ENCODE results near the gene NFYC.

NFYC gene

DNA sequence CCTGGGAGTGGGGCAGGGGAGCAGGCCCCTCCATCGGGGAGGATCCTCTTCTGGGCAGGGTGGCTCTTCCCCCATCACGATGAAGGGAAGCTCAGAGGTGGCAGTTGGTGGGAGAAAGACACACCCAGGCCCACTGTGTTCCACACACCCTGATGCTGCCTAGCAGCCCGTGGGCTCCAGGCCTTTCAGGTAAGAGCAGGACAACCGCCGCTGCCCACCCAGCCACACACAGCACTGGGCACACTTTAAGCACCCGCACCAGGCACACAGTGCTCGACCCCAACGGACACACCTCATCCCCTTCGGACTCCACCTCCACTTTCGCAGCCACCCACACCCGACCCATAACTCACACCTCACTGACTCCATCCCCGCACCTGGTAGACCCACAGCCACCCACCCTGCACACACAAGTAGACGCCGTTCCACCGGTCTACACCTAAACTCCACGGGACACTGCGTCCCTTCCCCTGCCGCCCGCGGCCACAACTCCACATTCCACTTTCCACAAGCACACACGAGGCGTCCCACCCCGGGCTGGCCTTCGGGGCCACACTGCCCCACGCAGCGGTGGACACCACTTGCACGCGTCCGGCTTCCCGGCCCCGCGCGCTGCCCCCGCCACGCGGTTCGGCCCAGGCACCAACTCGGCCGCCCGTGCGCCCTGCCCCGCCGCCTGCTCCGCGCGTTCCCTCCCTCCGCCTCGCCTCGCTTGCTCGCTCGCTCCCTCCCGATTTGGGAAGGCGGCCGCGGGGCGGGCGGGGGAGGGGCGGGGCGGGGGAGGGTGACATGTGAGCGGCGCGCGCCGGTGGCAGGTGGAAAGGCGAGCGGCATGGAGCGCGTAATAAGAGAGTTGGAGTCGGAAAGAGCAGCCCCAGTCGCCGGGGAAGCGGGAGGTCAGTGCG is 91.7 kb downstream of the NFYC start, which contains the start of gene KCNQ4:
Gene KCNQ4, plus strand, starts transcription at position 787 of the 905 bp plus-strand sequence. CDS start 307 bp downstream, outside the sequence.
- TF ChIP-seq, protein P1, sequence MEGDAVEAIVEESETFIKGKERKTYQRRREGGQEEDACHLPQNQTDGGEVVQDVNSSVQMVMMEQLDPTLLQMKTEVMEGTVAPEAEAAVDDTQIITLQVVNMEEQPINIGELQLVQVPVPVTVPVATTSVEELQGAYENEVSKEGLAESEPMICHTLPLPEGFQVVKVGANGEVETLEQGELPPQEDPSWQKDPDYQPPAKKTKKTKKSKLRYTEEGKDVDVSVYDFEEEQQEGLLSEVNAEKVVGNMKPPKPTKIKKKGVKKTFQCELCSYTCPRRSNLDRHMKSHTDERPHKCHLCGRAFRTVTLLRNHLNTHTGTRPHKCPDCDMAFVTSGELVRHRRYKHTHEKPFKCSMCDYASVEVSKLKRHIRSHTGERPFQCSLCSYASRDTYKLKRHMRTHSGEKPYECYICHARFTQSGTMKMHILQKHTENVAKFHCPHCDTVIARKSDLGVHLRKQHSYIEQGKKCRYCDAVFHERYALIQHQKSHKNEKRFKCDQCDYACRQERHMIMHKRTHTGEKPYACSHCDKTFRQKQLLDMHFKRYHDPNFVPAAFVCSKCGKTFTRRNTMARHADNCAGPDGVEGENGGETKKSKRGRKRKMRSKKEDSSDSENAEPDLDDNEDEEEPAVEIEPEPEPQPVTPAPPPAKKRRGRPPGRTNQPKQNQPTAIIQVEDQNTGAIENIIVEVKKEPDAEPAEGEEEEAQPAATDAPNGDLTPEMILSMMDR (IDR thresholded peaks at IDR 0.05; ENCODE audit: insufficient read depth, missing control alignments): no peak
- FAIRE-seq: no peak
- no peak for DNase-seq (ENCODE audit: insufficient read length, low spot score)

DNA sequence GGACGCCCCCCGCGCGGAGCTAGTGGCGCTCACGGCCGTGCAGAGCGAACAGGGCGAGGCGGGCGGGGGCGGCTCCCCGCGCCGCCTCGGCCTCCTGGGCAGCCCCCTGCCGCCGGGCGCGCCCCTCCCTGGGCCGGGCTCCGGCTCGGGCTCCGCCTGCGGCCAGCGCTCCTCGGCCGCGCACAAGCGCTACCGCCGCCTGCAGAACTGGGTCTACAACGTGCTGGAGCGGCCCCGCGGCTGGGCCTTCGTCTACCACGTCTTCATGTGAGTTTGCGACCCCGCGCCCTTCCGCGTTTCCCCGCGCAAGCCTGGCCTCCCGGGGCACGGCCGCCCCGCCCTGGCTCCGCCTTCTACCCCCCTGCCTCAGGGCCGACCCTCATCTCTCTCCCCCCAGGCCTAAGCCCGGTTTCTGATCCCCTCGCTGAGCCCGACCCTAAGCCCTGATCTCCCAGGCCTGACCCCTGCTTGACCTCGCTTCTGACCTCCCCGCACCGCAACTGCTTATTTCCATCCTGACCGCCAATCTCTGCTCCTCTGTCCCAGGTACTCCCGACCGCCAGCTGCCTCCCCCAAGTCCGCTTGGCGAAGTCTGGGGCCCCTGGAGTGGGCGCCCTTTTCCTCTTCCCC is 92.8 kb downstream of the NFYC start:
- FAIRE-seq: no peak
- TF ChIP-seq, protein P1 (IDR thresholded peaks at IDR 0.05; ENCODE audit: insufficient read depth, missing control alignments): no peak
- DNase-seq (ENCODE audit: insufficient read length, low spot score): no peak

DNA sequence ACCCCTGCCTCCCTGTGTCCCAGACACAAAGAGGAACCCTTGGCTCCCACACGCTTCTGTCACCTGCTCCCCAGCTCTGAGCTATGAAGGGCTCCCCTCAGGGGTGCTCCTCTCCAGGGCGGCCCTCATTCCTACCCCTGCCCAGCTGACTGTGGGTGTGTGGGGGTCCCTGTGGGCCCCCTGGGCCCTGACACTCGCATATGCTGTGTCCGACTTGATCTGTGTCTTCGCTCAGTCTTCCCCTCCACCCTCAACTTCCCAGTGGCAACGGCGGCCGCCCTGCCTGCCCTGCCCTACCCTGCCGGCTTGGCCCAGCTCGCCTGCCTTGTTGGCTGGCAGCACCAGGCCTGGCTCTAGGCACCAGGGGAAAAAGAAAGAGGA is 93.3 kb downstream of the NFYC start:
- TF ChIP-seq, protein P1 (IDR thresholded peaks at IDR 0.05; ENCODE audit: insufficient read depth, missing control alignments): no peak
- FAIRE-seq (no peak), DNase-seq (ENCODE audit: insufficient read length, low spot score) (no peak)

DNA sequence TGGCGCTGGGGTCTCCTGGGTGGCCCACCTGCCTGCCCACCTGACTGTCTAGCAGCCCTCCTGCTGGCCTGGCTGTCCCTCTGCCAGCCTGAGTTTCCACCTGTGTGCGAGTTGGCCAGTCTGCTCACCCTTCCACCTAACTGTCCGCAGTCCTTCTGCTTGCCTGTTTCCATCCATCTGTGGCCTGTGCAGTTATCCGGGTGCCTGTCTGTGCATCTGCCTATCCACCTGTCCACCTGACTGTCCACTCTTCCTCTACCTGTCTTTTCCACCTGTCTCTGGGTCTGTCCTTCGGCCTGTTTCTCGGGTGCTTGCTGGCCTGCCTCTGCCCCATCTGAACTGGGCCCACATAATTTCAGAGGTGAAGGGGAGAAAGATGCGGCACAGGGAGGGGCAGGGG is 93.9 kb downstream of the NFYC start:
- TF ChIP-seq, protein P1 (IDR thresholded peaks at IDR 0.05; ENCODE audit: insufficient read depth, missing control alignments): no peak

DNA sequence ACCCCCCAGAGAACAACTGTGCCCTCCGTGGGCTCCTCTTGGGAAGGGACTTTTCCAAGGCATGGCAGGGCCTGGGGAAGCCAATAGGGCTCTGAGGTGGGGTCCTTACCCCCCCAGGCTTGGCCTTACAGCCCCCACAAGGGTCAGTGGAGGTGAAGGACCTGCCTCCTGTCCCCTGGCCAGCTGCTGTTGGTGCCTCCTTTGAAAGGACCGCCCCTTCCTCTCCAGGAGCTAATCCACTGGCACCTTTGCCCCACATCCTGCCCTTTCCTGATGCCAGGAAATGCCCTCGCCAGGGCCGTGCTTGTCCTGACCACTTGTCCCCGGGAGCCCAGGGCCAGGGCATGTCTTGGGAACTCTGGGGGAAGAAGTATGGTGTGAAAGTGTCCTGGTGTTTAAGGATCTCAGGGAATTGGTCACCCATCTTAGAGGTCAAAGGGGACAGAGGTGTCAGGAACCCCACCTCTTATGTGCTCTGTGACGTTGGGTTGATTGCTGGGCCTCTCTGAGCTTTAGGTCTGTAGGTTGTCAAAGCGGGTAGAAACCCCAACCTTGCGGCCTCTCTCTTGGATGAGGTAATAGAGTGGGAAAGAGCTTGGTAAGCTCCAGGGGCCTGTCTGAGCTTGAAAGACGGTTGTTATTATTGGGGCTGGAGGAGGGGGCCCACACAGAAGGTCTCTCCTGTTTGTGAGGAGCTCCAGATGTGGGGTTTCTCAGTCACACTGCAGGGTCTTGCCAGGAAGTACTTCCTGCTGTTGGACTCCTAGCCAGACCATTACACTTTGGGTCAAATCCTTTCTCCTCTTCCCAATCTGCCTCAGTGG is 94.9 kb downstream of the NFYC start:
- DNase-seq (ENCODE audit: insufficient read length, low spot score) (no peak), FAIRE-seq (no peak)
- TF ChIP-seq, protein P1 (IDR thresholded peaks at IDR 0.05; ENCODE audit: insufficient read depth, missing control alignments): no peak

More for the DNA sequence above, 93.9 kb downstream of the NFYC start:
- no peak for DNase-seq (ENCODE audit: insufficient read length, low spot score)
- FAIRE-seq: no peak

DNA sequence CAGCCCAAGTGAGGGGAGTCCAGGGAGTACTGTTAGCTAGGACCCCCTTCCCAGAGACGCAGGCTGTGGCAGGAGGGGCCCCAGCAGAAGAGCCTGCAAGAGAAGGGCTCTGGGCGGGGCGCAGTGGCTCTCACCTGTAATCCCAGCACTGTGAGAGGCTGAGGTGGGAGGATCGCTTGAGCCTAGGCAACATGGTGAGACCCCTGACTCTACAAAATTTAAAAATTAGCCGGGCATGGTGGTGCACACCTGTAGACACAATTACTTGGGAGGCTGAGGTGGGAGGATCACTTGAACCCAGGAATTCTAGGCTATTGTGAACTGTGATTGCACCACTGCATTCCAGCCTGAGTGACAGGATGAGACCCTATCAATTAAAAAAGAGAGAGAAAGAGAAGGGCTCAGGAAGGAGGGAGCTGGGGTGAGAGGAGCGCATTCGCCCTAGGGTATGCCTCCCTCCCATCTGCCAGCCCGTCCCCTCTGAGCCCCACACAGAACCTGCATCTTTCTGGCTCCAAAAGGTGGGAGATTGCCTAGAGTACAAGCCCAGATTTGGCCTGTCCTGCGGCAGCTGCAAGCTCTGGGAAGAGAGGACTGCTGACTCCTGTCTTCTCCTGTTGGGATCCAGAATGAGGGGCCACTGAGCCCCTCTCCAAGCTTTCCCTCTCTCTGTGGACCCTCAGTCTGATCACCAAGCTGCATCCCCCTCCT is 95.6 kb downstream of the NFYC start:
- FAIRE-seq (no peak), DNase-seq (ENCODE audit: insufficient read length, low spot score) (no peak)
- TF ChIP-seq, protein P1 (IDR thresholded peaks at IDR 0.05; ENCODE audit: insufficient read depth, missing control alignments): no peak

Measured in D721Med (cell line).